Central memory CD4-positive, alpha-beta T cell (primary cell): ENCODE data around the gene PPP1R15B.

Experiments
- DNase-seq: peaks from one replicate; pipeline ENCODE4 v3.0.0; 2022

Gene PPP1R15B

DNA sequence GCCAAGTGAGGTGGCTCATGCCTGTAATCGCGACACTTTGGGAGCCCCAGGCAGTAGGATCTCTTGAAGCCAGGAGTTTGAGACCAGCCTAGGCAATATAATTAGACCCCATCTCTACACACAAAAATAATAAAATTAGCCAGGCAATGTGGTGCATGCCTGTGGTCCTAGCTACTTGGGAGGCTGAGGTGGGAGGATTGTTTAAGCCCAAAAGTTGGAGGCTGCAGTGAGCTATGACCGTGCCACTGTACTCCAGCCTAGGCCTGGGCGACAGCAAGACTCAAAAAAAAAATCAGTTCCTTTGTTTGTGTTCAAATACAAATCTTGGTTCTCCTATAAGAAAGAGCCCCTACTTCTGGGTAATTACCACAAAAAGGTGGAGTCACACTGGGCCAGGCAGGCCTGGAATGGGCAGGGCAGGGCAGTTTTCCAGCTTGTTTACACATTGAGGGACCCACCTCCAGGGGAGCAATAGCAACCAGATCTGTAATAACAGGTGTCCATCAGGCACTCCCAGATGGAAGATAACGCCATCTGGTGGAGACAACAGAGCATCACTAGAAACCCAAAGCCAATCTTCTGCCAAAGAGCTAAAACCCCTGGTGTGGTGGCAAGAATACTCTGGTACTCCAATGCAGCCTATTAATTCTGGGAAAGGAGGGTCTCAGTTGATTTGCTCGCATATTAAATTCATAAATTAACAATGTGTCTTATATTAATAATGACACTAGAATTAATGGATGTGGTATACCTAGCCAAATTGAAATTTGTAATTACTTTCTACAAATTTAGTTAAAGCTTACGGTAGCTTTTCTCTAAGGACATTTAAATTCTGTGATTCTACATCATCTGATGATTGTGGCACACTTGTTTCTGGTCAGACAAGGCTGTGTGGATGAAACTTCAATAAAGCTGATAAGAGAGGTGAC, 13.2 kb downstream of the PPP1R15B start:
- peak; percentile 61 for DNase-seq

DNA sequence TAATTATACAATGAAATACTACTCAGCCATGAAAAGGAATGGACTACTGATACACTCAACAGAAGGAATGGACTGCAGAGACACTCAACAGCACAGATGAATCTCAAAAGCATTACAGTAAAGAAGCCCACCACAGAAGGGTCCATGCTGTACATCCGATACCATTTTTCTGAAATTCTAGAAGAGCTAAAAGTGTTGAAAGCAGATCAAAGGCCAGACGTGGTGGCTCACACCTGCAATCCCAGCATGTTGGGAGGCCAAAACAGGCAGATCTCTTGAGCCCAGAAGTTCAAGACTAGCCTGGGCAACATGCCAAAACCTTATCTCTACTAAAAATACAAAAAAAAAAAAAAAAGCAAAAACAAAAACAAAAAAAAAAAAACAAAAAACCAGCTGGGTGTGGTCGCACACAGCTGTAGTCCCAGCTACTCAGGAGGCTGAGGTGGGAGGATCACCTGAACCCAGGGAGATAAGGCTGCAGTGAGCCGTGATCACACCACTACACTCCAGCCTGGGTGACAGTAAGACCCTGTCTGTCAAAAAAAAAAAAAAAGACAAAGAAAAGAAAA, 15.5 kb downstream of the PPP1R15B start:
- DNase-seq, result no peak

DNA sequence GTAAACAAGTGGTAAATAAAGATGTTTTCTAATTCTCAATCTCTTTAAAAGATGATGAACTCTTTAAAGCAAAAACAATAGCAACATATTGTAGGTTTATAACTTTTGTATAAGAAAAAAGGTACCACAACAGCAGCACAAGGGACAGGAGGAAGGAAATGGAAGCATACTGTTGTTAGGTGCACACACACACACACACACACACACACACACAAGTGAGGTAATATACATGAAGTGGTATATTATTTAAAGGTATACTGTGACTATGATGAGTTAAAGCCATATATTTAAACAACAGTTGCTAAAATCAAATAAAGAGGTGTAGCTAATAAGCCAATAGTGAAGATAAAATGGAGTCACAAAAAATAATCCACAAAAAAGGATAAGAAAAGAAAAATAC, 20.0 kb downstream of the PPP1R15B start:
- DNase-seq, result no peak

DNA sequence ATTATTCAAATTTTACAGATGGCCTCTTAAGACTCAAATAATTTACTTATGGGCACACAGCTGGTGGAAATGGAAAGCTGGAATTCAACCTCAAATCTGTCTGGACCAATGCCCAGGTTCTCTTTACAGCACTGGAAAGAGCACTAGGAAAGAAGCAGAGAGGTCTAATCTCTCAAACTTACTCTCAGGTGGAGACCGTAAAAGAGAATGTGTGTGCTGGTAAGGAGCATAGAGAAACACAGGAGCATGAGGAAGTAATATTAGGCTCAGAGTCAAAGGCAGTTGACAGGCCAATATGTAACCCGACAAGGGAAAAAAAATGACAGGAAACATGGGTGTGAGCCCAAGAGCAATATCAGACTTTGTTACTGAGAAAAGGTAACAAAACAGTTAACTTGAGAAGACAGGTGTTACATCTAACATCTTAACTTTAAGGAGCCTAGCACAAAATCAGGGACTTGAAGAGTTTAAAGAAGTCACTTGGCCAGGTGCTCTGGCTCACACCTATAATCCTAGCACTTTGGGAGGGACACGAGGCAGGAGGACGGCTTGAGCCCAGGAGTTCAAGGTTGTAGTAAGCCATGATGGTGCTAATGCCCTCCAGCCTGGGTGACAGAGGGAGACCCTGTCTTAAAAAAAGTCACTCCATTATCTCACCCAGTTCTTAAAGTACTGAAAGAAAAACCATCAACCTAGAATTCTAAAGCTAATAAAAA, 20.7 kb downstream of the PPP1R15B start:
- no peak for DNase-seq

DNA sequence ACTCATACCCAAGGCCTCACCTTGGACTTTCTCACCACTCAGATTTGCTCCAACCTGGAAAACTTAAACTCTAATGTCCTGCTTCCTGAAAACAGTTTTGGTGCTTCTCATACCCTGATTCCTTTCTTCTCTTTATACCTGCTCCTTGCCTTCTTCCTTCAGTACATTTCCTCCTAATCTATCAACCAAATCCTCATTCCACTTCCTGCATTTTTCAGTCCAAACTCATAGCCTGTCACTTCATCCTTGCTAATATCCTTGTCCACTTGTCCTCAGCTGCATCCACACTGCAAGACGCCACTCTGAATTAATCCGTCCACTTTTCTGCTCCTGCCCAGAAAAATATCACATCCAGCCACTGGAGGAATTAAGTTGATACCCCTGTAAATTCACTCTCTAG, 25.9 kb downstream of the PPP1R15B start:
- DNase-seq, result no peak

DNA sequence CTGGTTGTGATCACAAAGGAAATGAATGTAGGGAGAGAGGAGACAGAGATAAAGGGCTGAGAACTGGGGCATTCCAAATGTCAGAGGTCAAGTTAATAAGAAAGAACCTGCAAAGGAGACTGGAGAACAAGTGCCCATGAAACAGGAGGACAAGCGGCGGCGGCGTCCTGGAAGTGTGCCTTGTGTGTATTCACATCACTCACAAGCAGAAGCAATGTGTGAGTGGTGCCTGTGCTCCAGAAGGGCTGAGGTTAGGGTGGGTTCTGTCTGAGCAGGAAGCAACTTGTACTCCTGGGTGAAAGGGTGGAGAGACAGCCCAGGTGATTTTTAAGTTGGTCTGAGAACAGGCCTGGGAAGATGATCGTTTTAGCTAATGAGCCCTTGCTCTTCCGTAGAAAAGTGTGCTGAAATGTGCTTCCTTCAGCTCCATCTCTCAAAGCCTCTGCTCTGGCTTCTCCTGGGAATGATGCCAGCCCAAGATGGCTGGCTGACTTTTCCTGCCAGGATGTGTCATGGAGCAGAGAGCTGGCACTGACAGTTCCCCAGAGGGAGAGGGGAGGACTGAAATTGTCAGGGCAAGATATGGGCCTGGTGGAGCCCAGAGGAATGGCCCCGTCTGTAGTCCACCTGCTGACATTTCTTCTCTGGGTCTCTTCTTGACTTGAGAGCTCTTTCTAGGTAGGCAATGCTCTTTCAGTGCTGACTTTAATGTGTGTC, 26.8 kb downstream of the PPP1R15B start:
- no peak for DNase-seq

DNA sequence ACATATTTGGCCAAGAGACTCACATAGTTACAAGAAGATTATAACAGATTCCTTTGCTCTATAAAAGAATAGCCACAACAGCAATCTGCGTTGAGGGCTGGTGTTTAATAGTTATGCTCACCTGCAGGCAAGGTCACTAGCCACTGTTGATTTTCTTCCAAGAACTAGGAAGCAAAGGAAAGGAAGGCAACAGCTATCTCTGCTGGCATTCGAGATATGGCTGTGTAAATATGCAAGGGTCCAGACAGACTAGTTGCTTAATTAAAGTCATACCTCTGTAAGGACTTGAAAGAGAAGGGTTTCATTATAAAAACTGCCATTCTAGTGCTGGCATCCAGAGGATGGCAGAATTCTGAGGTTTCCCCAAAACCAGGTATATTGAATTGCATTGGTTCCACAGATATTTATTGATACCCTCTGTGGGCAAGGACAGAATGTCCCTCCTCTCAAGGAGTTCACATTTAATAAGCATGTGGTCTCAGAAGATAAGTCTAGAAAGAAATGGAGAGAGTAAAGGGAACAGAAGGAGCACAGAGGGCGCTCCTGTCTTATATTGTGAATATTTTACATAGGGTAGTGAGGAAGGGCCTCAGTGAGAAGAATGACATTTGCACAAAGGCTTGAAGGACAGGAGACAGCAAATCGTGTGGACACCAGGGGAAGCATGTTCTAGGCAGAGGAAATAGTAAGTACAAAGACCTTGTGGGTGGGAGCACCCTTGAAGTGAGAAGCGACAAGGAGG, 28.3 kb downstream of the PPP1R15B start:
- DNase-seq, result no peak

DNA sequence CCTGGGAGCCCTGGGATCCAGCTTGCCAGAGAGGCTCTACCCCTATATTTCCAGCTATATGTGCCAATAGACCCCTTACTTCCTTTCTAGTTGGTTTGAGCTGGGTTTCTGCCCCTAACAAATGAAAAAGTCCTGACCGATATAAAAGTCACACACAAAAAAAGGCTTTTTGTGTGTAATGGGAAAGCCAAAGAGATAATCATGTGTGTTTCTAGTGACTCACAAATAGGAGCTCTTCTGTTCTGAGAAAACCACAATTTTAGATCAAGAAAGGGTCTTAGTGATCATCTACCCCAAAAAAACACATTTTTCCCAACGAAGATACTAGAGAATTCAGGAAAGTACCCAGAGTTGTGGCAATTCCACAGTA, 28.9 kb downstream of the PPP1R15B start:
- DNase-seq, result no peak

DNA sequence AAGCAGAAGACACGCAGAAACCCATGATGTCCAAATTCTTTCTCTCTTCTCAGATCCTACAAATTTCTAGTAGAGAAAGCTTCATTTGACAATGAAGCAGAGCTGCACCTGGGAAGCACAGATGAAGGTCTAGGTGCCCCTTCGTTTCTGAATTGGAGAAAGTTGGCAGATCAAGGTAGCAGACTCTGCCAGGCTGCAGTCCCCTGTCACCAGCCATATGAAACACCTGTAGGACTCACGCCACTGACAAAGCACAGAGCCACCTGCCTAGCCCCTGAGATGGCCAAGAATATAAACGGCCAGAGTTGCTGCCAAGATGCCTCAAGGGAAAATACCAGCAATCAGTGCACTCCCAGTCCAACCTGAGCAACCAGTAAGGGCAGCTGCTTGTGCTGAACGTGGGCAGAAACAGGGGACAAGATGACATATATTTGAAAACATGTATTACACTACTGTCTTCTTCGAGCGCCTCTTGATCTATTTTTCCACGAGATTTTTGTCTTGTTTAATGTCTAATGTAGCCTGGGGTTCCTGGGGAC, 31.3 kb downstream of the PPP1R15B start:
- DNase-seq, result no peak

DNA sequence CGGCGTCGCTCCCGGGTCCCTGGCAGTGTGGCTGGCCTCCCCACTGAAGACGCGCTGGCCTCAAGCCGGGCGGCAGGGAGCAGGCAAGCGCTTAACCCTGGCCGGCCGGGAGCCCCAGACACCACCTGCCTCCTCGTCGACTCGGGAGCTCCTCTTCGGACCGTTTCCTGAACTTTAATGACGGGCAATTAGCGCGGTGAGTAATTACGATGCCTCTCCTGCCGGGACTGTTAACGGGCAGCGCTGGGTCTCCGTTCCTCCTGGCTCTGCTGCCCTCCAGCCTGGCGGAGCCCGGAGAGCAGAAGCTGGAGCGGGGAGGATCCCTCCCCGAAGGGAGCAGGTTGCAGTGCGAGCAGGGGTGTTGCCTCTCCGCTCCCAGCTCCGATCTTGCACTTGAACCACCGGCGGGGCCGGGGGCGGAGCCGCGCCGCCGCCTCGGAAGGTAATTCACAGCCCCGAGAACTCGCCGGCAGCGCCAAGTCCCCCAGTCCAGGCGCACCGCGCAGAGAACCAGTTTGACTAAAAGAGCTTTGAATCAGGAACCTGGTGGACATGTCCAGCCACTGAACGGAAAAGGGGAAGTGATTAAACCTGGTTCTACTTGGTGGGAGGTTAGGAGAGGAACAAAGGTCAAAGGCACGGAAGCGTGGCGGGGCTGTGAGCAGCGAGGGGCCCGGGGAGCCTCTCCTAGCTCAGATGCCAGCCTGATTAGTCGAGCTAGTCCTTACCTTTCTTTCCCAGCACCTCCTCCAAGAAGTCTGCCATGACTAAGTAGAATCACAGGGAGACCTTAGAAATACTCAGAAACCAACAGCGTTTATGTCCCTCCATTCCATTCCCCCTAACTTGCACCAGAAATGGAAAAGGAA, 33.6 kb downstream of the PPP1R15B start:
- DNase-seq, result peak; percentile 33

DNA sequence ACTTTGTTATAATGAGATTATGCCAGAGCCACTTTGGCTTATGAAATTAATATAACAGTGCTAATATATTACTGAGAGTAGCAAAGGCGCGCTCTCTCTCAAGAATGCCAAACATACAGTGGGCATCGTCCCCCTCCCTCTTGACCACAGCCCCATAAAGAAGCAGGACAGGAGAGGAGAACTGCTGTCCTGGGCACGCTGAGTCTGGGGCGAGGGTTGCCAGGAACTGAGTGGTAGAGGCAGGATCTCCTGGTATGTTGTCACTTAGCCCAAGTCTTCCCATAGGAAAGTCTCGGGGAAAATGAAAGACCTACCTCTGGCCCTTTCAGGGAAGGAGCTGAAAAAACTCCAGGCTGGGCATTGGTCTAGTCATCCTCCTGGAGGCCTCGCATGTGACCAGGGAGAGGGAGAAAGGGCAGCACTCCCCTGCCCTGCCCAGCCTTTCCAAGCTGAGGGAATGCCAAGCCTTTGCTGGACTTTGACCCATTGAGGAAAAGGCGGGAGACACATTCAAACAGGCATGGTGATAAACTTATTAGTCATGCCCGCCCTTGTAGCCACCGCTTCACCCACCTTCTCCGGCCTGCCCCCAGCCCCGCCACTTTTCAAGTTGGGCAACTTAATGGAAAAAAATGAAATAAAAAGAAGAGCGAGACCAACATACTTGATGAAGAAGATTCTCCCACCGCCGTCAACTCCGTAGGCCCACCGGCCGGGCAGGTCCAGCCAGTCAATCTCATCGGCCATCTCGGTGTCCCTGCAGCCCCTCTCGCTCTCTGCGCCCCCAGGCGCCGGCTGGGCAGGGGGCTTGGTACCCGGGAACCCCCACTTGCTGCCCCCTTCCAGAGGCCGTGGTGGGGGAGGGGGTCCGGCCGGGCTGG, 34.5 kb downstream of the PPP1R15B start:
- no peak for DNase-seq

DNA sequence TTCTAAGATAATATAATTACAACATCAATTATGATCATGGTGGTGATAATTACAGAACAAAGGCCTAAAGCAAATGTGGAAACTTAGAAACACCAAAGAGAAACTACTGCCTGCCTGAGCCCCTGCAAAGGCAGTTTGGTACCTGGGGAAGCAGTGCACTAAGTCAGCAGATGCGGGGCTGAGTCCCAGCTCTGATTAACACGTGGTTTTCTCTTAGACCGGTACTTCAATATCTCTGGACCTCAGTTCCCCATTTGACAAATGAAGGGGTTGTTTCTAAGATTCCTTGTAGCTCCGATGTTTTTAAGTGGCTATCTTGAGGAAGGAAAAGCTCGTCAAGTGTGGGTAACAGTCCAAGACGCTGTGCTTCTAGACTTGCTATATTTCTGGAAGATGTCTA, 35.2 kb downstream of the PPP1R15B start:
- no peak for DNase-seq

DNA sequence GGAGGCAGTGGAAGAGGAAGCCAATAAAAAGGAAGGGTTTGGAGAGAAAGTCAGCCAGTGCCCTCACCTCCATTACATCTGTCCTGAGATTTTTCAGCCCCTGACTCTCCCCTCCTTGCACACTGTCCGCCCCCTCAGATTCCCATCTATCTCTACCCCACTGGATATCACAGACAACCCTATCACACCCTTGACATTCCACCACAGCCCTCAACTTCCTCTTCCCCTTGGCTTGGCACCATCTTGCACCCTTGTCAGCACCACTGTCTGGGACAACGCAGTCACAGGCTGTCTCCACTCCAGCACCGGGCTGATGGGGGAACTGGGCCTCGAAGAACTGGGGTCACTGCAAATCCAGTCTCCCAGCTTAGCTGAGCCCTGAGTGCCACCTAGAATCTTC, 37.7 kb downstream of the PPP1R15B start:
- no peak for DNase-seq

DNA sequence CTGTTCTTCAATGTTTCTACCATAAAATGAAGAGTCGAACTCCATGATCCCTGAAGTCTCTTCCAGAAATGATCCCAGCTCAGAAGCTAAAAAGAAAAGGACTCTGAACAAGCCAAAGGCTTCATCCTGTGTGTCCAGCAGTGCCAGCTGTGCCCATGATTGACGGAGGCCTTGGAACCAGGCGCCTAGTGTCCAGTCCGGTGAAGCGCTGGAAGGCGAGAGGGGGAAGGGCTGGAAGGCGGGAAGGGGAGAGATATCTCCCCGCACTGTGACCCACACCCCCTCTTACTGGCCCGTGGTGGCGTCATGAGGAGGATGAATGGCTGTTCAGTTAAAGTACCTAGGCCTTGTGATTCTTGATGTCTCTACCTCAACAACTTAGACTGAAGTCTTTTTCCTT, 41.4 kb downstream of the PPP1R15B start:
- DNase-seq, result no peak

DNA sequence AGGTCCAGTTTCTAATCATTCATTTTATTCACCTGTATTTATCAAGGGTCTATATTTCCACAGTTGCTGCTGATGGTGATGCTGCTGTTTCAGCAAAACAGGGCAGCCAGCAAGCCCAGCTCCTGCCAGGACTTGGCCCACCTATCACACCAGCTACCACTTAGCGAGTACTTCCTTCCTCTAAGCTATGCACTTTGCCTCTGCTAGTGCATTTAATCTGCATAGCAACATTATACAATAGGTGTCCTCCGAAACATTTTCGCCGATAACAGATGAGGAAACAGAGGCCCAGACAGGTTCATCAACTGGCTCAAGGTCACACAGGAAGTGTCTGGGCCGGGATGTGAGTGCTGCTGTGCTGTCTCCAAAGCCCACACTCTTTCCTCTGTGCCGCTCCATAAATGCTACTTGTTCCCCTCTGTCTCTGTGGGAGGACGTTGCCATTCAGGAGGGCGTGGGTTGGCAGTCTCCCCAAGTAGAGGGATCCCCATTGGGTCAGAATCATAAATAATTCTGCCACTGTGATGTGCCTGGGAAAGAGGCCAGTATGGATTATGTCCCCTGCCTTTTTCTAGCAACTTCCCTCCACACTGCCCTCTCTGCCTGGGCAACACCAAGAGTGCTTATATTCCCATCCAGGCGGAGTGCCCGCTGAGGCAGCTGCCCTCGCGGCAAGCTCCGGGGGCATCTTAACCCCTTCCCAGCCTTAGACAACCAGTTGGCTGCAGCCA, 42.5 kb downstream of the PPP1R15B start:
- no peak for DNase-seq

DNA sequence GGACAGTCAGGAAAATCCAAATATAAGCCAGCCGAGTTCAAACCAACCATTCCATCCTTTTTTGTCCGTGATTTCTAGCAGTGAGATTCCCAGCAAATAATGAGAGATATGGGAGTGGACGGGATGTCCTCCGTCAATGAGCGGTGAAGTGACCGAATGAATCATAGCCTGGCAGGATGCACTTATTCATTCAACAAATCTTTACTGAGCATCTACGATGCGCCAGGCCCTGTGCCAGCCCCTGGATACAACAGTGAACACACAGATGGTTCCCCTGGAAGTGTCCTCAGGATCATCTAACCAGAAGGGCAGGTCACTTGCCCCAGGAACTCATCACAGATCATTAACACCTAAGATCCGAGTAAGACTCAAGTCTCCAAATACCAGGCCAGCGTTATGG, 43.7 kb downstream of the PPP1R15B start:
- no peak for DNase-seq

DNA sequence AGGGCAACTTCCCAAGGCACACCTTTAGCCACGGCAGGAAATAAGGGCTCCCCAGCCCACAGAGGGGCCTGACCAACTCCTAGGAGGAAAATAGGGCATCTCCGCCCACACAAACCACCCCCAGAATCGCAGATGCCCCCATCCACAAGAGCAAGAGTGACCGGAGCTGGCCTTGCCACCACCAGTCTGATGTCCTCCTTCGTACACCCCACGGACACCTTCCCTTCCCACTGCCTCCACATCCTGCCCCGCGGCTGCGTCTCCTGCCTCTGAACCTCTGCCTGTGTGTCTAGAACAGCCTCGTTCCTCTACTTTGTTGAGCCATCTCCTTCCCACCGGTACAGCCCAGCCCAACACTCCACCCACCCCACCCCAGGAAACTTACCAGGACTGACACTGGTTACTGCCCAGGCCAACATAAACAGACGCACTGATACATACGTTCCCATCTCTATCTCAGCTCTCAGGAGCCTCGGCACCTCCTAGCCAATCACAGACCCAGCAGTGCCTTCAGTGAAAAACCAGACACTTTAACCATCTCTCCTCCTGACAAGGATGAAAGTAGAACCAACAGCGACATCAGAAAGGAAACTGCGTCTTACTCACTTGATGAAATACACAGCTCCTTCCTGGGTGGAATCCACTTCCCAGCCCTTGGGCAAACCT, 44.3 kb downstream of the PPP1R15B start:
- no peak for DNase-seq

DNA sequence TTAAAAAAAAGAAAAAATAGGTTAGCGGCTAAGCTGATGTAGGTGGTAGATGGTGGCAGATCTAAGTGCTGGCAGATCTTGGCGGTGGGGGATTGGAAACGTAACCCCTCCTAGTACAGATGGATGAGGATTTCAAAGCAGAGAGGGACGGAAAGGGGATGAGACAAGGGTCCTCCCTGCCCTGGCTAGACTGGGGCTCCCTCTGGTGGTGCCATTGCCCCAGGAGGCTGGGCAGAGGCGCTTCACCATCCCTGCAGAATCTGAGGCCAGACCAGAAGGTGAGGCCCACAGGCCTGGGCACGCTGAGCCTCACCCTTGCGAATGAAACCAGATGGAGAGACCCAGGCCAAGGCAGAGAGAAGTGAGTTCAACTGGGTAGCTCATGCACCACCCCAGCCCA, 44.9 kb downstream of the PPP1R15B start:
- no peak for DNase-seq
